ENCODE data around the gene SORCS3.

The SORCS3 gene

GRCh38 chr10:105197598-105198364, 556.7 kb downstream of the SORCS3 start:
- no peak for DNase-seq

- no peak for DNase-seq
These were observed 565.5 kb downstream of the SORCS3 start for GRCh38 chr10:105206616-105207015.

- DNase-seq, result no peak
These were observed 566.4 kb downstream of the SORCS3 start for GRCh38 chr10:105207476-105207995.

- DNase-seq, result no peak
These were observed 569.5 kb downstream of the SORCS3 start for GRCh38 chr10:105210546-105210945.

- no peak for DNase-seq
These were observed 596.6 kb downstream of the SORCS3 start for GRCh38 chr10:105237685-105238084.

- no peak for DNase-seq
These were observed 598.5 kb downstream of the SORCS3 start for GRCh38 chr10:105239311-105240219.

- no peak for DNase-seq
These were observed 600.2 kb downstream of the SORCS3 start for GRCh38 chr10:105241254-105241653.

- no peak for DNase-seq
These were observed 602.3 kb downstream of the SORCS3 start for GRCh38 chr10:105243381-105243780.

- no peak for DNase-seq
These were observed 602.7 kb downstream of the SORCS3 start for GRCh38 chr10:105243825-105244224.

GRCh38 chr10:105247831-105248499, 606.9 kb downstream of the SORCS3 start:
- no peak for DNase-seq

- DNase-seq, result no peak
These were observed 611.8 kb downstream of the SORCS3 start for GRCh38 chr10:105252911-105253310.

- no peak for DNase-seq
These were observed 612.6 kb downstream of the SORCS3 start for GRCh38 chr10:105253515-105254212.

- DNase-seq, result no peak
These were observed 617.1 kb downstream of the SORCS3 start for GRCh38 chr10:105258036-105258673.

GRCh38 chr10:105258674-105259065, 617.6 kb downstream of the SORCS3 start:
- no peak for DNase-seq

- no peak for DNase-seq
These were observed 618.1 kb downstream of the SORCS3 start for GRCh38 chr10:105259201-105259600.

- no peak for DNase-seq
These were observed 621.6 kb downstream of the SORCS3 start for GRCh38 chr10:105262666-105263065.

- no peak for DNase-seq
These were observed 626.0 kb downstream of the SORCS3 start for GRCh38 chr10:105266966-105267539.

- no peak for DNase-seq
These were observed 627.9 kb downstream of the SORCS3 start for GRCh38 chr10:105268961-105269360.

GRCh38 chr10:105269689-105270088, 628.6 kb downstream of the SORCS3 start:
- DNase-seq, result no peak

- no peak for DNase-seq
These were observed 633.5 kb downstream of the SORCS3 start for GRCh38 chr10:105274556-105275070.

- DNase-seq, result no peak
These were observed 637.3 kb downstream of the SORCS3 start for GRCh38 chr10:105278439-105278838.

All from Kasumi-1 (cell line).